Aorta (tissue), 5 donors: ENCODE results near the gene SARS1. TPM values are rescaled to one million over a fixed set of nuclear protein-coding genes. Genes with fewer than 3 reads are reported as not detected.
"Not testable (repeated sequence)": the region's sequence is repeated elsewhere in the genome, so short reads cannot be mapped to it uniquely, and the experiment has no call there.

Experiments
- ATAC-seq: fragments of 200-7000 bp; cut with Tn5 transposase; one replicate; pipeline ENCODE4 v1.9.1; 2022; ENCODE audit warnings: moderate library complexity; ENCODE audit not compliant: low FRiP score
- DNase-seq, 2 donors: peaks; one replicate each; pipeline ENCODE4 v3.0.0-alpha.2; 2020
- H3K27ac ChIP-seq, 2 donors: one replicate each; pipeline ENCODE4 v1.5.1; 2013; ENCODE audit warnings: low read length in 2 of 2, mild to moderate bottlenecking in 2 of 2, moderate library complexity in 2 of 2, control low read depth in 1 of 2, inconsistent platforms in 1 of 2, low read depth in 1 of 2
- H3K27me3 ChIP-seq, 2 donors: one replicate each; pipeline ENCODE4 v1.6.1; 2013; ENCODE audit warnings: control low read depth in 1 of 2, low read length in 1 of 2, mild to moderate bottlenecking in 1 of 2, moderate library complexity in 1 of 2; ENCODE audit not compliant: insufficient read depth in 2 of 2, control insufficient read depth in 1 of 2
- H3K36me3 ChIP-seq, 2 donors: one replicate each; pipeline ENCODE4 v1.6.1; 2013; ENCODE audit warnings: control low read depth in 1 of 2, low read length in 1 of 2, mild to moderate bottlenecking in 1 of 2; ENCODE audit not compliant: insufficient read depth in 2 of 2, control insufficient read depth in 1 of 2
- H3K4me1 ChIP-seq, 2 donors: one replicate each; pipeline ENCODE4 v1.6.1; 2013; ENCODE audit warnings: low read length in 2 of 2, control low read depth in 1 of 2, mild to moderate bottlenecking in 1 of 2, moderate library complexity in 1 of 2; ENCODE audit not compliant: insufficient read depth in 2 of 2, control insufficient read depth in 1 of 2
- H3K4me3 ChIP-seq, 2 donors: one replicate each; pipeline ENCODE4 v1.5.1; 2013; ENCODE audit warnings: low read length in 2 of 2, control low read depth in 1 of 2, mild to moderate bottlenecking in 1 of 2
- H3K9me3 ChIP-seq: one replicate; pipeline ENCODE4 v1.6.1; 2013; ENCODE audit warnings: mild to moderate bottlenecking, low read length; ENCODE audit not compliant: control insufficient read depth
- WGBS, 2 donors: extraction: QIAGEN DNeasy Blood & Tissue Kit; methylation state at CpG; one replicate each; pipeline ENCODE4 v1.1.7; 2013; 5-methylcytosine and 5-hydroxymethylcytosine counted together
- intact Hi-C, 2 donors: fragments of 100-400 bp; cut with DNase I; formaldehyde crosslinking; loops; one replicate each; pipeline versions ENCODE4 v1.14.2 to v1.15.0; 2022
- long read RNA-seq, 2 donors: library from polyadenylated mRNA; unstranded; transcript quantifications; one replicate each; pipeline ENCODE4 v2.0.0, GENCODE V29; 2020 to 2021
- polyA plus RNA-seq, 2 donors: library from polyadenylated mRNA; stranded (reverse); fragments of 200-250 nt; gene quantifications; one replicate each; pipeline ENCODE4 v1.2.3, GENCODE V29; 2013
- total RNA-seq, 2 donors: library from RNA; stranded (reverse); fragmentation: NEBNext Ultra II Directional; extraction: Animal tissue kit (Norgen Biotek cat#: 25700); gene quantifications; one replicate each; pipeline ENCODE4 v1.2.1, GENCODE V29; 2021
- donor health status: healthy with polysubstance abuse.
- donor health status: Bipolar disorder and iron deficiency.
- donor health status: DM: no; HTN: no; CAD: no.
- donor health status: DM: no; HTN: no; CAD: no.
- donor health status: DM: yes; HTN: yes; CAD: no.

SARS1 gene
- 100 to 1,000 TPM; 116 to 117 TPM for total RNA-seq
- polyA plus RNA-seq: 100 to 1,000 TPM; 109 to 159 TPM
- long read RNA-seq, donor 1, transcript SARS-201 (11 exons, 1,852 nt): major isoform, 699 of 790 reads
- long read RNA-seq, donor 1, transcript SARS-202 (12 exons, 1,882 nt): minor isoform, 11 of 790 reads
- long read RNA-seq, donor 1, partial matches to known transcripts: 34 of 790 reads
- long read RNA-seq, donor 1, other reads (novel, unspliced or antisense): 43 of 790 reads
- long read RNA-seq, donor 2, transcript SARS-201 (11 exons, 1,852 nt): major isoform, 73 of 90 reads
- long read RNA-seq, donor 2, partial matches to known transcripts: 9 of 90 reads
- long read RNA-seq, donor 2, other reads (novel, unspliced or antisense): 3 of 90 reads

GRCh38 chr1:109213824-109214693 lies at the start of gene SARS1:
Gene SARS1, plus strand, starts transcription at chr1:109213918. Its CDS starts 75 bp downstream, at chr1:109213993.
- no peaks in the 10 kb centered on the region for H3K36me3 ChIP-seq
- WGBS, 2 donors: 0% methylated on average over 64 of the region's 64 CpGs
- intact Hi-C loops: loop anchor here in 1 of 2 donors (5.0 kb wide), 1 partner anchor 102 kb away; the partner anchor contains the start of gene ELAPOR1
- peak within 1 kb of the TSS; percentile 4 to 72 for H3K27ac ChIP-seq
- ATAC-seq (peak; percentile 96), DNase-seq (peak; percentile 91 to 95)
- peak within 1 kb of the TSS; percentile 63 to 74 for H3K4me3 ChIP-seq
- H3K4me1 ChIP-seq: peaks cover 0 to 9% of the 10 kb centered on the region in 2 donors
- no peaks in the 10 kb centered on the region for H3K9me3 ChIP-seq
- no peaks in the 10 kb centered on the region for H3K27me3 ChIP-seq

GRCh38 chr1:109164538-109164937 lies 49.2 kb upstream of the SARS1 start:
- no peak for ATAC-seq
- Histone ChIP-seq H3K4me1 (no peaks in the 10 kb centered on the region), H3K27ac (no peak overlapping the region), H3K36me3 (no peaks in the 10 kb centered on the region), H3K9me3 (no peaks in the 10 kb centered on the region), H3K27me3 (no peaks in the 10 kb centered on the region), H3K4me3 (no peak overlapping the region)
- WGBS, 2 donors: 93 to 94% methylated on average over 8 of the region's 8 CpGs
- DNase-seq: no peak
- intact Hi-C loops: no loop called here

- H3K4me1 ChIP-seq: no peaks in the 10 kb centered on the region
- H3K9me3 ChIP-seq: no peaks in the 10 kb centered on the region
- no peak overlapping the region for H3K4me3 ChIP-seq
- H3K27me3 ChIP-seq: no peaks in the 10 kb centered on the region
- no peaks in the 10 kb centered on the region for H3K36me3 ChIP-seq
- DNase-seq (no peak), ATAC-seq (no peak)
- H3K27ac ChIP-seq: no peak overlapping the region
- 85 to 89% methylated on average over 7 of the region's 7 CpGs for WGBS, 2 donors
- intact Hi-C loops: no loop called here
Measured at GRCh38 chr1:109167001-109167506, 46.7 kb upstream of the SARS1 start.

DNA sequence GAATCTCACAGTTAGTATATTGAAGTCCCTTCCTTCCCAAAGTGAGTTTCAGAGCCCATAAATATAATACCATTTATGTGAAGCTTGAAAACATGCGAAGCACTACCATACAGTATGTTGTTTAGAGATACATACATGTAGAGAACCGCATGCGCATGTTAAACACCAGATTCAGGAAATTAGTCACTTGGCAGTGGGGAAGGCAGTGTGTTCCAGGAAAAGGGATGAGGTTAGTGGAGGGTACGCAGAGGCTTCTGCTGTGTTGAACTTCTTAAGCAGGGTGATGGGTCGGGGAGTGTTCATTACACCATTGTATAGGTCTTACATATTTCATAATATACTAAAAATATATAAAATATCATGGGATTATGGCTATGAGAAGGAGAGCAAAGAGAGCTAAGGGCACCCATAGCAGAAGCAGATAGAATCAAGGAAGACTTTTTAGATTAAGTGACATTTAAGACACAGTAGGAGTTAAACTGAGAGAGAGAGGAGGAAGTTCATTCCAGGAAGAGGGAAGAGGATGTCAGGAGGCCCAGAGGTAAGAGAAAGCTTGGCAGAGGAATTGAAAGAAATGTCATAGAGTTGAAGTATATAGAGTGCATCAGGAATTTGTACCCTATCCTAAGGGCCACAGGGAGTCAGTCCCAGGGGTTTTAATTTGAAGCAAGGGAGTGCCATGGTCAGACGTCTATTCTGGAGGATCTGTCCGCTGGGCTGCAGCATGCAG lies 43.5 kb upstream of the SARS1 start:
- no peak overlapping the region for H3K27ac ChIP-seq
- no peaks in the 10 kb centered on the region for H3K36me3 ChIP-seq
- DNase-seq (no peak), ATAC-seq (no peak)
- H3K4me1 ChIP-seq: no peaks in the 10 kb centered on the region
- H3K9me3 ChIP-seq: no peaks in the 10 kb centered on the region
- 77 to 82% methylated on average over 7 of the region's 7 CpGs for WGBS, 2 donors
- H3K4me3 ChIP-seq: no peak overlapping the region
- intact Hi-C loops: no loop called here
- H3K27me3 ChIP-seq: no peaks in the 10 kb centered on the region

GRCh38 chr1:109171646-109172045 lies 42.1 kb upstream of the SARS1 start:
- Histone ChIP-seq H3K4me3 (no peak overlapping the region), H3K27me3 (no peaks in the 10 kb centered on the region), H3K36me3 (no peaks in the 10 kb centered on the region), H3K9me3 (no peaks in the 10 kb centered on the region), H3K27ac (no peak overlapping the region), H3K4me1 (no peaks in the 10 kb centered on the region)
- intact Hi-C loops: no loop called here
- ATAC-seq: no peak
- WGBS, 2 donors: 92 to 95% methylated on average over 10 of the region's 10 CpGs
- DNase-seq: no peak

DNA sequence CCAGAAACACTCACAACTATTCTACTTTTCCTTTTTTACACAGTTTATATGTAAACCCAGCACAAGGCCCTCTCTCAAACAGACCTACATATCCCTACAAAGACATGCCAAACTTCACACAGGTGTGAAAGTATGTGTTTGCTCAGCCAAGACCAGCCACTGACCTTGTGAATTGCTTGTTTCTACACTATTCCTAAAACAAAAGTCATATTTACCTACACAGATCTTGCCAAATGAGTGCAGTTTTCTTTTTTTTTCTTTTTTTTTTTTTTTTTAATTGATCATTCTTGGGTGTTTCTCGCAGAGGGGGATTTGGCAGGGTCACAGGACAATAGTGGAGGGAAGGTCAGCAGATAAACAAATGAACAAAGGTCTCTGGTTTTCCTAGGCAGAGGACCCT lies 37.4 kb upstream of the SARS1 start:
- H3K27ac ChIP-seq, H3K27me3 ChIP-seq, H3K36me3 ChIP-seq, H3K4me3 ChIP-seq, H3K9me3 ChIP-seq, H3K4me1 ChIP-seq, intact Hi-C loops, DNase-seq, ATAC-seq: not testable (repeated sequence)
- 71% methylated on average over 1 of the region's 1 CpG; no CpG with 5 or more reads in 1 of the 2 donors for WGBS, 2 donors

- ATAC-seq, H3K4me1 ChIP-seq, H3K36me3 ChIP-seq, H3K27me3 ChIP-seq, DNase-seq, H3K27ac ChIP-seq, H3K9me3 ChIP-seq, H3K4me3 ChIP-seq, intact Hi-C loops: not testable (repeated sequence)
- 78 to 90% methylated on average over 3 of the region's 3 CpGs for WGBS, 2 donors
Measured at GRCh38 chr1:109180715-109181084, 33.0 kb upstream of the SARS1 start.

- 36 to 43% methylated on average over 4 of the region's 4 CpGs for WGBS, 2 donors
- no peaks in the 10 kb centered on the region for H3K4me1 ChIP-seq
- no peaks in the 10 kb centered on the region for H3K9me3 ChIP-seq
- H3K4me3 ChIP-seq: no peak overlapping the region
- ATAC-seq (no peak), DNase-seq (no peak)
- intact Hi-C loops: no loop called here
- no peaks in the 10 kb centered on the region for H3K27me3 ChIP-seq
- no peaks in the 10 kb centered on the region for H3K36me3 ChIP-seq
- no peak overlapping the region for H3K27ac ChIP-seq
Measured at GRCh38 chr1:109181085-109181806, 32.5 kb upstream of the SARS1 start.
